PC-3 (cell line): ENCODE data around the gene LUC7L3.

ENCODE experiments used
- CTCF ChIP-seq: fragments of 300-600 bp; sonication (generic); conservative IDR thresholded peaks from 2 replicates; pipeline ENCODE4 v1.5.1; 2017; ENCODE audit warnings: antibody characterized with exemption, low read depth, mild to moderate bottlenecking, low read length
- EZH2 ChIP-seq: fragments of 300-600 bp; sonication (generic); IDR thresholded peaks from one replicate; pipeline ENCODE4 v1.6.1; 2017; ENCODE audit warnings: antibody characterized with exemption, mild to moderate bottlenecking, low read length; ENCODE audit not compliant: unreplicated experiment
- EZH2phosphoT487 ChIP-seq: fragments of 300-600 bp; sonication (generic); IDR thresholded peaks from 2 replicates; pipeline ENCODE4 v1.6.1; 2018; ENCODE audit warnings: mild to moderate bottlenecking, antibody characterized with exemption, low read length, borderline replicate concordance

GRCh38 chr17:50769884-50770283 is 50.5 kb downstream of the LUC7L3 start:
- TF ChIP-seq CTCF (no peak), EZH2 (no peak), EZH2phosphoT487 (no peak)
